ENCODE measurements around the gene RBMS2. TPM values are rescaled to one million over a fixed set of nuclear protein-coding genes. Genes with fewer than 3 reads are reported as not detected.

The RBMS2 gene
- total and polyA plus RNA-seq, 7 donors = 8.4 to 33.0 (median 20.6) TPM

GRCh38 chr12:56541631-56542030 lies 20.0 kb downstream of the RBMS2 start:
- TF ChIP-seq POLR2A (IDR thresholded peaks at IDR 0.05) = no peak
- TF ChIP-seq EP300 (IDR thresholded peaks at IDR 0.05) = no peak
- TF ChIP-seq POLR2AphosphoS5 (IDR thresholded peaks at IDR 0.05) = no peak
- TF ChIP-seq CTCF (IDR thresholded peaks at IDR 0.05) = no peak
- no peak for DNase-seq
- Histone ChIP-seq H3K4me3 (no peak overlapping the region), H3K9me3 (no peaks in the 10 kb centered on the region), H3K27ac (no peak overlapping the region), H3K36me3 (no peaks in the 10 kb centered on the region), H3K27me3 (no peaks in the 10 kb centered on the region), H3K4me1 (peaks cover 0 to 10% (median 5%) of the 10 kb centered on the region in 4 donors)
- intact Hi-C loops (cut with DNase I) = no loop called here
- 42 to 45% methylated on average over 2 of the region's 2 CpGs for whole genome bisulfite sequencing, 2 donors

GRCh38 chr12:56542164-56542563 lies 20.5 kb downstream of the RBMS2 start:
- intact Hi-C loops (cut with DNase I) = no loop called here
- H3K27me3 ChIP-seq = no peaks in the 10 kb centered on the region
- H3K4me1 ChIP-seq = peaks cover 0 to 10% (median 2%) of the 10 kb centered on the region in 4 donors
- TF ChIP-seq POLR2AphosphoS5 (IDR thresholded peaks at IDR 0.05) (no peak), POLR2A (IDR thresholded peaks at IDR 0.05) (no peak), EP300 (IDR thresholded peaks at IDR 0.05) (no peak), CTCF (IDR thresholded peaks at IDR 0.05) (no peak)
- H3K36me3 ChIP-seq = no peaks in the 10 kb centered on the region
- no peaks in the 10 kb centered on the region for H3K9me3 ChIP-seq
- H3K4me3 ChIP-seq = no peak overlapping the region
- WGBS, 2 donors = 90 to 95% methylated on average over 4 of the region's 4 CpGs
- H3K27ac ChIP-seq = no peak overlapping the region
- DNase-seq = no peak

- H3K27me3 ChIP-seq = no peaks in the 10 kb centered on the region
- no peak for TF ChIP-seq POLR2A (IDR thresholded peaks at IDR 0.05)
- no peak for TF ChIP-seq POLR2AphosphoS5 (IDR thresholded peaks at IDR 0.05)
- no peak for TF ChIP-seq EP300 (IDR thresholded peaks at IDR 0.05)
- no peak for TF ChIP-seq CTCF (IDR thresholded peaks at IDR 0.05)
- no peaks in the 10 kb centered on the region for H3K4me1 ChIP-seq
- H3K36me3 ChIP-seq = no peaks in the 10 kb centered on the region
- no peak overlapping the region for H3K27ac ChIP-seq
- intact Hi-C loops (cut with DNase I) = no loop called here
- no peak for DNase-seq
- WGBS, 2 donors = 52 to 92% methylated on average over 3 of the region's 3 CpGs
- H3K4me3 ChIP-seq = no peak overlapping the region
- H3K9me3 ChIP-seq = no peaks in the 10 kb centered on the region
Observed at GRCh38 chr12:56545023-56545604, 23.5 kb downstream of the RBMS2 start.

- H3K4me1 ChIP-seq = no peaks in the 10 kb centered on the region
- H3K4me3 ChIP-seq = no peak overlapping the region
- DNase-seq = no peak
- TF ChIP-seq POLR2A (IDR thresholded peaks at IDR 0.05) (no peak), CTCF (IDR thresholded peaks at IDR 0.05) (no peak), EP300 (IDR thresholded peaks at IDR 0.05) (no peak), POLR2AphosphoS5 (IDR thresholded peaks at IDR 0.05) (no peak)
- no peaks in the 10 kb centered on the region for H3K27me3 ChIP-seq
- 16 to 66% methylated on average over 5 of the region's 5 CpGs for WGBS, 2 donors
- no peaks in the 10 kb centered on the region for H3K36me3 ChIP-seq
- H3K27ac ChIP-seq = no peak overlapping the region
- H3K9me3 ChIP-seq = no peaks in the 10 kb centered on the region
- intact Hi-C loops (cut with DNase I) = no loop called here
Observed at GRCh38 chr12:56546680-56547079, 25.1 kb downstream of the RBMS2 start.

- Histone ChIP-seq H3K27me3 (no peaks in the 10 kb centered on the region), H3K36me3 (peaks cover 0 to 9% (median 0%) of the 10 kb centered on the region in 4 donors), H3K27ac (no peak overlapping the region), H3K4me1 (no peaks in the 10 kb centered on the region), H3K9me3 (no peaks in the 10 kb centered on the region), H3K4me3 (no peak overlapping the region)
- no peak for TF ChIP-seq CTCF (IDR thresholded peaks at IDR 0.05)
- no peak for TF ChIP-seq EP300 (IDR thresholded peaks at IDR 0.05)
- TF ChIP-seq POLR2A (IDR thresholded peaks at IDR 0.05) = no peak
- TF ChIP-seq POLR2AphosphoS5 (IDR thresholded peaks at IDR 0.05) = no peak
- intact Hi-C loops (cut with DNase I) = no loop called here
- no peak for DNase-seq
- WGBS, 2 donors = 93 to 94% methylated on average over 5 of the region's 5 CpGs
Observed at GRCh38 chr12:56551070-56551469, 29.4 kb downstream of the RBMS2 start.
